Left ventricle myocardium superior (tissue), 1 donor: Measurements from ENCODE around the gene WNT10A. TPM values are rescaled to one million over a fixed set of nuclear protein-coding genes. Genes with fewer than 3 reads are reported as not detected.

Experiments
- ATAC-seq: fragments of 200-7000 bp; cut with Tn5 transposase; one replicate; pipeline ENCODE4 v1.9.1; 2020; ENCODE audit warnings: mild to moderate bottlenecking, moderate library complexity
- DNase-seq: peaks from one replicate; pipeline ENCODE4 v3.0.0-alpha.2; 2020
- intact Hi-C: fragments of 100-400 bp; cut with micrococcal nuclease; formaldehyde crosslinking; loops from one replicate; pipeline ENCODE4 v1.11.0; 2022
- total RNA-seq: library from RNA; stranded (reverse); fragmentation: NEBNext Ultra II Directional; extraction: Animal tissue kit (Norgen Biotek cat#: 25700); gene quantifications from one replicate; pipeline ENCODE4 v1.2.1, GENCODE V29; 2021
- donor health status: DM: no; HTN: yes; CAD: no; lungs with severe emphysema.

Gene WNT10A
- total RNA-seq, 1 donor from 2014 or later, result not detected

DNA sequence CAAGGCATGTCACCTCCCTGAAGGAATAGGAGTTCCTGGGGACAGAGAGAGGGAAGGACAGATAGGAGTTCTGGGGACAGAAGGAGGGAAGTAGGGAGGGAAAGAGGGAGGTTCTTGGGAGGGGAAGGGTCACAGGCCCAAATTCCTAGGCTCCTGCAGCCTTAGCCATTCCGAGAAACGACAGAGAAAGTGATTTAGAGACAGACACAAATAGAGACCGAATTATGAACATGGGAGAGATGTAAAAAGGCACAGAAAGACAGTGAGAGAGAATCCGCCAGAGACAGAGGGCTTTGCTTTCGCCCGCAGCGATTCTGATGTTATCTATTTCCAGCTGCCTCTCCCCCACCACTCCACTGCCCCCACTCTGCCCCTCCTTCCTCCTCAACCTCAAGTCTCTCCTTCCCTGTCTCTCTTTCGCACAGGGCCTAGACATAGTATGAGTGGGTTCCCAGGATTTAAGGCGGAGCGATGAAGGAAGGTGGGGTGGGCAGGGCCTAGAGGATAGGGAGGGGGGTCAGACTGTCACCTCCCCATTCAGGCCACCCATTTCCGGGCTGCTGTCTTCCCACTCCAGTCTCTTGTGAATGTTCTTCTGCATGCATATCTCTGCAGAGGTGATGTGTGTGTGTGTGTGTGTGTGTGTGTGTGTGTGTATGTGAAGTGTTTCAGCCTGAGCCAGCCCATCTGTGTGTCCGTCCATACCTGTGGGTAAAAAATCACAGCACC lies 24.3 kb upstream of the WNT10A start:
- intact Hi-C loops, result no loop called here
- ATAC-seq (no peak), DNase-seq (no peak)

DNA sequence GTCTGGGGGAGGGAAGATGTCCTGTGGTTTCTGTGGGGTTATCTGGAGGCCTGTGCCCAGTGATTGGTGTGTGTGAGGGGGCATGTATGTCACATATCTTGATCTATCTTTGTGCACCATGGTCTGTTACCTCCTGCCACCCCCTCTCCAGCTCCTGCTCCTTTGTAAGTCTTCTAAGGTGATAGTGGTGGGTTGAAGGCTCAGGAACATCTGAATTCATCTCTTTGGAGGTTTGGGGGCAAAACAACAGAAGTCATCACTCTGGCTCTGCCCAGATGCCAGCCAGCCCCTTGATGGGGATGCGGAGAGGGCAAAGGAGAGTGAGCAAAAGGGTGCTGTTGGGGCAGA lies 23.8 kb upstream of the WNT10A start:
- ATAC-seq (no peak), DNase-seq (no peak)
- intact Hi-C loops, result no loop called here

DNA sequence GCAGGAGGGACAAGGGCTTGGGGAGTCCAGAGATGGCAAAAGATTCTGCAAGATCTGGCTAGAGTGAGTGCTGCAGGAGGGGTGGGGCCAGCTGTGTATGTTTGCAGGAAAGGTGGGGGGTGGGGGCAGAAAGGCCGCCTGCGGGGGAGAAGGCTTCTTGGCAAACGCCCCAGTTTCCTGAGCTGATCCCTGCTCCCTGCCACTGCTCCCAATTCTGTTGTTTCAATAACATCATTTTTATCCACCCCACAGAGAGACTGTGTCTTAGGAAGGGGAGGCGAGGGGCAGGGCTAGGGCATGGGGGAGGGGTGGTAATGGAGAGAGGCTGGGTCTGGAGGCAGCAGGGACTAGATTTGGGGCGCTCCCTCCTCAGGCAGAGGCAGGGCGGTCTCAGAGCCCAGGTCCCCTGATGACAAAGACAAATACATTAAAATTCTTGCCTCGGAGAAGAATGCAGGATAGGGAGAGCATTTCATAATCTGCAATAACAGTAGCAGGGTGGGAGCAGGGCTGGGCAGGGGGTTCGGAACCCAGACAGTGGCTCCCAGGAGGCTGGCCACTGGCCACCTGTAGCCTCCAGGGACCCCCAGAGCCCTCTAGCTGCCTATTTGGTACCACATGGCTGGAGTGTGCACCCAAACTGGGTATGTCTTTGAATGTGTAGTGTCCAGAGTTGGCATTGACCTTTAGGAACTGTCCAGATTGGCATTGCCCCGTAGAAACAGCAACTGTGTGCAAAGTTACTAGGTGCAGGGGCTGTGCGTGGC lies 23.1 kb upstream of the WNT10A start:
- no peak for ATAC-seq
- intact Hi-C loops, result no loop called here
- no peak for DNase-seq

DNA sequence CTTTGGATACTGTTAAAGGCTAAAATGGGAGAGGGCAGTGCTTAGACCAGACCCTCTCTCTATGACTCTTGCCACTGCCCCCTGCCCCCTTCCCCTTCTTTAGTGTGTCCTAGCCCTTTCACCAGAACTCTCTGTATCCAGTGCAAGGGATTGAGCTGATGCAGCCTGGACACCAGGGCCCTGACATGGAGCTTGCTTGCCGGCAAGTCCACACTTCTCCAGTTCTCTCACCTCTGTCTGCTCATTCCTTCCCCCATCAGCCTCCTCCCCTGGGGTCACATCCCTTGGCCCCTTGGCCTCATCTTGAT lies 22.6 kb upstream of the WNT10A start:
- ATAC-seq (no peak), DNase-seq (no peak)
- intact Hi-C loops, result no loop called here

GRCh38 chr2:218858671-218859555 lies 21.7 kb upstream of the WNT10A start:
- no peak for DNase-seq
- no peak for ATAC-seq
- intact Hi-C loops, result no loop called here

DNA sequence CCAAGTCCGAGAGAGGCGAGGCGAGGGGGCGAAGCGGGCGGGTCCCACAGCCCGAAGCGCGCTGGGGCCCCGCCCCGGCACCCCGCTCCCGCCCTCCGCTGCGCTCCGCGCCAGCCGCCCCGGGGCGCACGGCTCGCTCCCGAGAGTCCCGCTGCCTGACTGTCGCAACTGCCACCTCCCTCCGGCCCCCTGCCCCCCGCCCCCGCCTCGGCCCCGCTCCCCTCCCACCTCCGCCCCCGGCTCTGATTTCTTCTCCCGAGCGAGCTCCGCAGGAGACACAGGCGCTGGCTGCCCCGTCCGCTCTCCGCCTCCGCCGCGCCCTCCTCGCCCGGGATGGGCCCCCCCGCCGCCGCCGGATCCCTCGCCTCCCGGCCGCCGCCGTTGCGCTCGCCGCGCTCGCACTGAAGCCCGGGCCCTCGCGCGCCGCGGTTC lies 21.1 kb upstream of the WNT10A start, which contains the start of gene WNT6:
TSS of gene WNT6 (plus strand) at position 250 of the 432 bp plus-strand sequence. CDS start 233 bp downstream, outside the sequence.
- intact Hi-C loops, result no loop called here
- ATAC-seq, result peak; percentile 26
- peak; percentile 41 for DNase-seq

GRCh38 chr2:218859988-218860831 lies 20.4 kb upstream of the WNT10A start:
- ATAC-seq (no peak), DNase-seq (peak; percentile 40)
- intact Hi-C loops, result no loop called here

- DNase-seq (peak; percentile 71), ATAC-seq (peak; percentile 86)
- intact Hi-C loops, result no loop called here
Observed at GRCh38 chr2:218860950-218861381, 19.7 kb upstream of the WNT10A start.

DNA sequence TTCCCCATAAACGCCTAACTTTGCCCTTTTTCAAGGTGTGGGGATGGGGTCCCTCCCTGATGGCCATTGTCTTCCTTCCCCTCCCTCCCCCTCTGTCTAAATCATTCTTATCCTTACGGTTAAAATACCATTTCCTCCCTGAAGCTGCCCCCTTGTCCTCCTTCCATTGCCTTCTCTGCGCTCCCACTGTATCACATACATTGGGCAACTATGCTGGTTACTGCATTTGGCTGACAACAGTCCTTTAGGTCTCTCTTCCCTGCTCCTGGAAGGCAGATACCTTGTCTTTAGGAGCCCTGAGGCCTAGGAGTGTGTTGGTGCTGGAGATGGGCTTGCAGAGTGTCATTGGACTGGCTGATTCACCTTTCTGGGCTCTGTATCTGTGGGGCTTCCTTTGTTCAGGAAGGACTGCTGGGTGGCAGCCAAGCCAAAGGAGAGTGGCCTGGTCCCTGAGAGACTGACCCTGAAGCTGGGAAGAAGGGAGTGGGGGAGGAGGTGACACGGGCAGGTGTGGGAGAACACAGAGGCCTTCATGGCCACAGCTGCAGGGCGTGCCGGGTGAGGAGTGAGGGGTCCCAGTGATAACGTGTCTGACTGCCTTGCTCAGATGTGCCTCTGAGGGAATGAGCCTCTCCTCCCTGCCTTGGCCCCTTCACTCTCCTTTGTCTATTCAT lies 18.9 kb upstream of the WNT10A start:
- intact Hi-C loops, result no loop called here
- no peak for DNase-seq
- no peak for ATAC-seq

DNA sequence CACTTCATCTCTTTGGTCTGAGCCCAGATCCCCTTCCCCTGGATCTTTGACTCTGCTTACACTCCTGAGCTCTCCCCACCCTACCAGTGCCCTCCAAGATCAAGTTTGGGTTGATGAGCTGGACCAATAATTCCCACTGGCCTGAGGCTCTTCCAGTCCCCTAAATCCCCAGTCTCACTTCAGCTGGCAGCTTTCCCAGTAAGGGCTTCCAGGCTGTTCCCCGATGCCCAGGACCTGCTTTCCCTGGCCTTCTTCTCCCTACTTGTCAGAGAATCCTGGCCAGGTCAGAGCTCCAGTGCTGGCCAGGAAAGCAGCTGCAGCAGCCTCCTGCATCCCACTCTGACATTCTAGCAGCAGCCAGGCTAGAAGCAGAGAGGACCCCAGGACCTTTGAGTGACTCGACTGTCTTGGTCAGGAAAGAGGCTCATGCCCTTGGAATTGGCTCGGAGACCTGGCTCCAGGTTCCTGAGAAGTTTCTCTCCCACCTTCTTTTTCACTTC lies 17.6 kb upstream of the WNT10A start:
- ATAC-seq (no peak), DNase-seq (no peak)
- intact Hi-C loops, result no loop called here

GRCh38 chr2:218865396-218865795 lies 15.3 kb upstream of the WNT10A start:
- intact Hi-C loops, result no loop called here
- ATAC-seq (no peak), DNase-seq (no peak)

- ATAC-seq (no peak), DNase-seq (no peak)
- intact Hi-C loops, result no loop called here
Observed at GRCh38 chr2:218865999-218866398, 14.7 kb upstream of the WNT10A start.

DNA sequence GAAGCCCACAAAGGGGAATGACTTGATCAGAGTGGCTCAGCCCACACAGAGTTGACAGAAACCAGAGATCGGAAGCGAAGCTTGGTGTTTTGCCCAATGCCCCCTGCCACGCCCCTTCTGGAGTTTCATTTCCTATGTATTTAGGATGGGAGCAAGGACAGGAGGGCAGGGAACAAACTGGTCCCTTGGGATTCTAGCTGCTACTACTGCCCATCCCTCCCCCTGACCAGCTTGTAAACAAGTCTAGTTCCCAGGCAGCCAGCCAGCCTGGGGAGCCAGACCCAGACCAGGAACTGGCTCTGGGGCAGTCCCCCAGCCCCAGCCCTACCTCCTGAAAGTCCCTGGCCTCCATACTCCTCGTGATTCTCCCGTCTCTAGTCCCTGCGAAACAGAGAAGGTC lies 12.8 kb upstream of the WNT10A start:
- intact Hi-C loops, result no loop called here
- DNase-seq, result peak; percentile 34
- ATAC-seq, result peak; percentile 53

DNA sequence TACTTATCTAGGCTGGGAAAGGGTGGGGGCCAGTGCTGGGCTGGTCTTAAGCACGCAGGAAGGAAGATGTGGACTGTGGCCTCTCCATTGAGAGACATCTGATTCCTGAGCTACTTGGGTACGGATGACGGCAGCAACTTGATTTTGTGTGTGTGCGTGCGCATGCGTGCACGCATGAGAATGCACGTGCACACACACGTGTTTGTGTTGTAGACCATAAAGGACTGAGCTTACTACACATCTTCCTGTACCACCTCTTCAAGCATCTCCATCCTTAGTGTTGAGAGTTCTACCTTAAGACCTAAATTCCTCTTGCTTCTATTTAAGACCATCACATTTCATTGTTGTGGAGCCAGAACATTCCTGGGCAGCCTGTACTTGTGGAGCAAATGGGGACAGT lies 11.6 kb upstream of the WNT10A start:
- ATAC-seq, result no peak
- intact Hi-C loops, result no loop called here

DNA sequence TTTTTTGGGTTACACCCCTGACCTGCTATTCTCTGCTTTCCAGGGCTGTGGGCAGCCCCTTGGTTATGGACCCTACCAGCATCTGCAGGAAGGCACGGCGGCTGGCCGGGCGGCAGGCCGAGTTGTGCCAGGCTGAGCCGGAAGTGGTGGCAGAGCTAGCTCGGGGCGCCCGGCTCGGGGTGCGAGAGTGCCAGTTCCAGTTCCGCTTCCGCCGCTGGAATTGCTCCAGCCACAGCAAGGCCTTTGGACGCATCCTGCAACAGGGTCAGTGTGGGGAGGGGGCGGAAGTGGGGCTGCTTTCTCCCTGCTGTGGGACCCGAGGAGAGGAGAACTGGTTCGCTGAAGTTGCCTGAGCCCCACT lies 9.7 kb upstream of the WNT10A start:
- DNase-seq, result peak; percentile 53
- no peak for ATAC-seq
- intact Hi-C loops, result no loop called here

More for the DNA sequence above, 11.6 kb upstream of the WNT10A start:
- no peak for DNase-seq

DNA sequence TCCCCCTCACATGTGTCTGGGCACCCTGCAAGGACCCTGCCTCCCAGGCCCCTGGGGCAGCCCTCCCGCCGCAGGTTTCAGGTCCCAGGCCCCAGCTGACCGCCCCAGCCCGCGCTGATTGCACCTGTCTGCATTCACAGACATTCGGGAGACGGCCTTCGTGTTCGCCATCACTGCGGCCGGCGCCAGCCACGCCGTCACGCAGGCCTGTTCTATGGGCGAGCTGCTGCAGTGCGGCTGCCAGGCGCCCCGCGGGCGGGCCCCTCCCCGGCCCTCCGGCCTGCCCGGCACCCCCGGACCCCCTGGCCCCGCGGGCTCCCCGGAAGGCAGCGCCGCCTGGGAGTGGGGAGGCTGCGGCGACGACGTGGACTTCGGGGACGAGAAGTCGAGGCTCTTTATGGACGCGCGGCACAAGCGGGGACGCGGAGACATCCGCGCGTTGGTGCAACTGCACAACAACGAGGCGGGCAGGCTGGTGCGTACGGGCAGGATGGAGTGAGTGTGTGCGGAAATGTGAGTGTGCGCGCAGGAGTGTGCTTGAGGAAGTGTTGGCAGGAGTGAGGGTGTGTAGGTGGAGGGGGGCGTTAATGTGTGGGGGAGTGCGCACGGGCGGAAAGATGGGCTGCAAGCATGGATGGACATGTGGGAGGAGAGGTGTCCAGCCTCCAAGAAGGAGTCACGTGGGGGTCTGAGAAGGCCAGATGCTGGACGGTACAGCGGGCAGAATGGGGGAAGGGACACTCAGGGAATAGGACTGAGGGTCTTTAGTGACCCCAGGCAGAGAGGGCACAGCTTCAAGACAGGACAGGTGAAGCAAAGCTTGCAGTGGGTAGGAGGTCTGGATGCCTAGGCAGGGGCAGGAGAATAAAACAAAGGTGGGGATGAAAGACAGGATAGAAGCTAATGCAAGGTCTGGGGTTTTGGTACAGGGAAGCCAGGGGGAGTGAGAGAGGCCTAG lies 9.0 kb upstream of the WNT10A start:
- intact Hi-C loops, result no loop called here
- DNase-seq, result no peak
- no peak for ATAC-seq

DNA sequence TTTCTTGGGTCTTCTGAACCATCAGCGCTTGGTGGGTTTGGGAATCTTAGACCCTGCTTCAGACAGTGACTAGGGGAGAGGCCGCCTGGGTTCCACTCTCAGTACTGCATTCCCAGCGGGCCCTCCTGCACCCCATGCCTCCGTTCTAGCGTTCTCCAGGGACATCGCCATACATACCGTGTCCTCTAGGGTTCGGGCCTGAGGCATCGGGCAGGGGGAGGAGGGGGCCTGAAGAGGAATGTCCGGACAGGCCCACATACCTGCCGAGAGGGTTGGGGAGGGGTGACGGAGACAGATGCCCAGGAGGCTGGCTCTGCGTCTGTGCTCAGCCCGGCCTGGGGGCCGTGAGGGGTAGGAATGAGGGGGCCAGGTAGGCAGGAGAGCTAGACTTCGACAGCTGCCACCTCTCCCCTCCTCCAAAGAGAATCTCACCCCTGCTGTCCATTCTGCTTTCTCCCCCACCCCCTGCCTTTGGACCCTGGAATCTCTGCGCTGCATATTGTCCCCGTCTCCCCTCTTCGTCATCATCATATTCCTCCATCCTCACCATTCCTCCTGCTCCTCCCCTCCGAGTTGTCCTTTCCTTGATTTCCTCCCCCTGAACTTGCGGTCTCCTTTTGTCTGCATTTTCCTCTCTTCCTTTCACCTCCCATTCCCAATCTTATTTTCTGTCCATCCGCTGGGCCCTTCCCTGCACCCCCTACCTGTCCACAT lies 7.8 kb upstream of the WNT10A start:
- intact Hi-C loops, result no loop called here
- no peak for ATAC-seq
- no peak for DNase-seq
